Activated T-cell treated with anti-CD3 and anti-CD28 coated beads for 1 hour (primary cell): ENCODE data around the gene FEV.

ENCODE experiments used
- DNase-seq: peaks from one replicate; pipeline ENCODE4 v3.0.0-alpha.2; 2020; ENCODE audit warnings: low read depth

FEV gene

GRCh38 chr2:218993345-218994315 is 8.6 kb upstream of the FEV start, which contains the start of gene CRYBA2:
TSS of gene CRYBA2 (minus strand) at chr2:218993422. CDS start at chr2:218993176, 246 bp downstream.
- DNase-seq, result no peak

- no peak for DNase-seq
These were observed 7.8 kb upstream of the FEV start for GRCh38 chr2:218992703-218993344.

GRCh38 chr2:218992196-218992595 is 7.2 kb upstream of the FEV start:
- no peak for DNase-seq

GRCh38 chr2:218991674-218992168 is 6.7 kb upstream of the FEV start:
- no peak for DNase-seq

GRCh38 chr2:218990612-218991011 is 5.6 kb upstream of the FEV start:
- no peak for DNase-seq

GRCh38 chr2:218990052-218990451 is 5.1 kb upstream of the FEV start:
- no peak for DNase-seq

- no peak for DNase-seq
These were observed 3.7 kb upstream of the FEV start for GRCh38 chr2:218988650-218989049.

- no peak for DNase-seq
These were observed 3.2 kb upstream of the FEV start for GRCh38 chr2:218988164-218988563.

GRCh38 chr2:218986148-218986761 is 1.3 kb upstream of the FEV start:
- no peak for DNase-seq

- DNase-seq, result no peak
These were observed 524 bp upstream of the FEV start for GRCh38 chr2:218985325-218986091.

GRCh38 chr2:218984239-218985020 is 554 bp downstream of the FEV start:
- DNase-seq, result no peak

GRCh38 chr2:218983934-218984238 is 1.1 kb downstream of the FEV start:
- DNase-seq, result no peak

- no peak for DNase-seq
These were observed 1.6 kb downstream of the FEV start for GRCh38 chr2:218983263-218983933.

GRCh38 chr2:218982586-218983262 is 2.3 kb downstream of the FEV start:
- no peak for DNase-seq

GRCh38 chr2:218981881-218982585 is 3.0 kb downstream of the FEV start:
- no peak for DNase-seq

- no peak for DNase-seq
These were observed 3.5 kb downstream of the FEV start for GRCh38 chr2:218981390-218981880.

GRCh38 chr2:218980735-218981389 is 4.1 kb downstream of the FEV start:
- DNase-seq, result no peak

GRCh38 chr2:218979846-218980734 is 4.9 kb downstream of the FEV start:
- peak; percentile 77 for DNase-seq
